Fibroblast of mammary gland (primary cell): ENCODE data around the gene MARK1.
A peak's percentile ranks its signal among the peaks of the same experiment; 100 is the strongest.

Experiments
- DNase-seq: peaks from one replicate; pipeline ENCODE4 v3.0.0-alpha.2; 2010; ENCODE audit warnings: low read depth
- H3K4me3 ChIP-seq: 2 replicates; pipeline ENCODE4 v1.5.1; 2011; ENCODE audit warnings: low read depth, mild to moderate bottlenecking, low read length, moderate library complexity; ENCODE audit not compliant: control insufficient read depth
- CTCF ChIP-seq: conservative IDR thresholded peaks from 2 replicates; pipeline ENCODE4 v1.5.1; 2011; ENCODE audit warnings: low read depth, low read length, inconsistent platforms; ENCODE audit not compliant: control insufficient read depth, insufficient read depth

MARK1 gene

GRCh38 chr1:220526294-220526693, 1.6 kb upstream of the MARK1 start:
- no peak for DNase-seq
- TF ChIP-seq CTCF = peak; percentile 23

GRCh38 chr1:220527279-220527907, 543 bp upstream of the MARK1 start:
- no peak for TF ChIP-seq CTCF
- no peak for DNase-seq
- H3K4me3 ChIP-seq = peak overlapping the region; percentile 62

More at GRCh38 chr1:220526294-220526693, 1.6 kb upstream of the MARK1 start:
- H3K4me3 ChIP-seq = no peak overlapping the region

- H3K4me3 ChIP-seq = peak overlapping the region; percentile 68
- DNase-seq = no peak
- TF ChIP-seq CTCF = no peak
These were observed 954 bp downstream of the MARK1 start for GRCh38 chr1:220528679-220529501.

GRCh38 chr1:220529521-220530020, 1.6 kb downstream of the MARK1 start:
- H3K4me3 ChIP-seq = peak overlapping the region; percentile 68
- DNase-seq = no peak
- TF ChIP-seq CTCF = no peak

- TF ChIP-seq CTCF = no peak
- DNase-seq = no peak
- H3K4me3 ChIP-seq = no peak overlapping the region
These were observed 5.7 kb downstream of the MARK1 start for GRCh38 chr1:220533504-220534109.

GRCh38 chr1:220544901-220545303, 17.0 kb downstream of the MARK1 start:
- TF ChIP-seq CTCF = peak; percentile 11
- H3K4me3 ChIP-seq = no peak overlapping the region
- DNase-seq = no peak
